SK-MEL-5 (cell line): ENCODE results near the gene GNG3. TPM values are rescaled to one million over a fixed set of nuclear protein-coding genes. Genes with fewer than 3 reads are reported as not detected.
"Not testable (repeated sequence)": the region's sequence is repeated elsewhere in the genome, so short reads cannot be mapped to it uniquely, and the experiment has no call there.

Source experiments
- DNase-seq: peaks from one replicate; pipeline ENCODE4 v3.0.0-alpha.2; 2016; ENCODE audit warnings: low read depth, low spot score
- in situ Hi-C: cut with HindIII; loops from 2 replicates; pipeline ENCODE4 v1.10.0; 2016; ENCODE audit warnings: low sequenced_read_pairs, high pct_unique_total_duplicates, low pct_unique_long_range_greater_than_20kb
- small RNA-seq, 2 experiments: library from RNA; depleted of rRNA; stranded (forward); fragments of <200 nt; gene quantifications; one replicate each; pipeline ENCODE3, GENCODE V24; 2014
- total RNA-seq: library from RNA; depleted of rRNA; stranded (reverse); fragments of >200 nt; shearing (Covaris generic); gene quantifications from 2 replicates; pipeline ENCODE4 v1.2.3, GENCODE V29; 2014; rRNA removed

GNG3 gene
- total RNA-seq, 1 experiment from 2014 or later, result not detected

DNA sequence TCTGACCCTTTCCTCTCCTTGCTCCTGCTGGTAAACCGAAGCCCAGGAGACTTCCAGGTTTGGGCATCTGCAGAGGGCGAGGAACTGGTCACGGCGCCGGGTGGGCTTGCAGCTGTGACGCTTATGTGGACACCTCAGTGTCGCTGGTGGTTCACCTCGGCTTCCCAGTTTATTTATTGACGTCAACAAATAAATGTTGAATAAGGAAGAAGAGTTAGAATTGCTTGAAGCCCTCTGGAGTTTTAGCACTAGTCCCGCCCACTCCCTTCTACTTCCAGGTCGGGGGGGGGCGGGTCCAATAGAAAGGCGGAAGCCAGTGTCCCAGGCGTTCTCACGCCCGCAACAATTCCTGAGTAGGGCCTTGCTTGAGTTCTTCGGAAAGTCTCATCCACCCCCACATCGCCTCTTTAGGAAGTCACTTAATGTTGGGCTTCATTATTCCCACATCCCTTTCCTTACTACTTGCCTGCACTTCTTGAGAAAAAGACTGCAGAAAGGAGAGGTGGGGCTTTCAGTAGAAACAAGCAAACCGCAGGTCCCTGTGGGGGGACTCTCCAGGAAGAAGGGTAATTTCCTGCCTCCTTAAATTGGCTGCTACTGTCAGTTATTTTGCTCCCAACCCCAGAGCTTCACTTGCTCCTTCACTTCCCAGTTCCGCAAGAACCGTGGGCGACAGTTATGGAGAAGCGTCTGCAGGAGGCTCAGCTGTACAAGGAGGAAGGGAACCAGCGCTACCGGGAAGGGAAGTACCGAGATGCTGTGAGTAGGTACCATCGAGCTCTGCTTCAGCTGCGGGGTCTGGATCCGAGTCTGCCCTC lies 20.9 kb downstream of the GNG3 start, which contains the start of gene TTC9C:
Gene TTC9C, plus strand, starts transcription at position 316 of the 818 bp plus-strand sequence. Its CDS starts 363 bp downstream, at position 679.
- in situ Hi-C loops, result no loop called here
- DNase-seq, result peak; percentile 80

DNA sequence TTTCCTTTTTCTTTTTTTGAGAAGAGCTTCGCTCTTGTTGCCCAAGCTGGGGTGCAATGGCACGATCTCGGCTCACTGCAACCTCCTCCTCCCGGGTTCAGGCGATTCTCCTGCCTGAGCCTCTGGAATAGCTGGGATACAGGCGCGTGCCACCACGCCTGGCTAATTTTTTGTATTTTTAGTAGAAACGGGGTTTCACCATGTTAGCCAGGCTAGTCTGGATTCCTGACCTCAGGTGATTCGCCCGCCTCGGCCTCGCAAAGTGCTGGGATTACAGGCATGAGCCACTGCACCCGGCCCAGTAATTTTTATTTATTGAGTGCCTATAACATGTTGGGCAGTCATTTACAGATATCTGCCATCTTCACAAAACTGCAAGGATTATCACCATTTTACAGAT lies 22.6 kb downstream of the GNG3 start:
- not testable (repeated sequence) for DNase-seq

DNA sequence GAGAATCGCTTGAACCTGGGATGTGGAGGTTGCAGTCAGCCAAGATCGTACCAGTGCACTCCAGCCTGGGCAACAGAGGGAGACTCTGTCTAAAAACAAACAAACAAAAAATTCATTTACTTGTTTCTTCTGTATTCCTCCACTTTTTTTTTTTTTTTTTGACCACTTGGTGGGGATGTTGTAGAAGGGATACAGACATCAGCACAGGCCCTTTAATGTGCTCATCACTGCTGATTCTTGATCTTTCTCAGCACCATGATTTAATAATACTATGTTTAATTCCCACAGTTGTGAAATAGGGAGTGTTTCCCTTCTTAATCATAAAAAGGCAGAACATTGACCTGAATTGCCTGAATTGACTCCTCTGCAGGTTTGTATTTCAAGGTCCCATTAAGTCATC lies 25.4 kb downstream of the GNG3 start:
- DNase-seq, result peak; percentile 68
- in situ Hi-C loops, result no loop called here

More for the DNA sequence above, 22.6 kb downstream of the GNG3 start:
- in situ Hi-C loops, result not testable (repeated sequence)

DNA sequence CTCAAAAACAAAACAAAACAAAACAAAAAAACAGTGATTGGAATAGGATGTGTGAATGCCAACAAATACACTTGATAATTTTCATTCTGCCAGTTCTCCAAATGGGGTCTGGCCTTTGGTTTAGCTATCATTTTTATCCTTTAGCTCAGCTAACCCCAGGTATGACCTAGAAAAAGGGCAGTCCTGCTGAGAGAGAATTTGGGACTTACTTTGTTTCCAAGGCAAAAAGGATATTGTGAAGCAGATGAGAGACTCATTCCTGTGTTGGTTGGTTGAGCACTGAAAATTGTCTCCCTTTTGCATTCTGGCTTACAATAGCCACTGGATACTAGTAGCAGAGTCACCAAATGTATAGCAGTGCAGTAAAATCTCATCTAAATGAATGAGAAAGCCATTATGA lies 29.7 kb downstream of the GNG3 start:
- DNase-seq, result no peak
- in situ Hi-C loops, result no loop called here

DNA sequence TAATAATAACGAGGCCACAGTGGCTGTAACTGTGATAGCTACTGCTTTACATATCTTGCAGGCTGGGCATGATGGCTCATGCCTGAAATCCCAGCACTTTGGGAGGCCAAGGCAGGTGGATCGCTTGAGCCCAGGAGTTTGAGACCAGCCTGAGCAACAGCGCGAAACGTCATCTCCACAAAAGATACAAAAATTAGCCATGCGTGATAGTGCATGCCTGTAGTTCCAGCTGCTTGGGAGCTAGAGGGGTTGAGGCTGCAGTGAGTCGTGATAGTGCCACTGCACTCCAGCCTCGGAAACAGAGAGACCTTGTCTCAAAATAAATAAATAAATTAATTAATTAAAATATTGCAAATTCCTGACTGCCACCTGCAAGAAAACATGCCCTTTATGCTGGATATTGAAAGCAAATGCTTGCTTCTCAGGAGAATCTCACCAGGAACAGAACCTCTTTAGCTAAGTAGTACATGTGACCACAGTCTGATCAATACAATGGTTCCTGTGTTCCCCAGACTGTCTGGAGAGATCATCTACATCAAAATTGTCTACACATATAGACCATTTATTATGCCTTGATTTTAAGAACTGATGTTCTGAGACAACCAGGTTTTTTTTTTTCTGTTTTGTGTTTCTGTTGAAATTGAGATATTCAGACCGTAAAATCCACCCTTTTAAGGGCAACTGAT lies 40.1 kb downstream of the GNG3 start:
- DNase-seq, result peak; percentile 82
- in situ Hi-C loops, result no loop called here

DNA sequence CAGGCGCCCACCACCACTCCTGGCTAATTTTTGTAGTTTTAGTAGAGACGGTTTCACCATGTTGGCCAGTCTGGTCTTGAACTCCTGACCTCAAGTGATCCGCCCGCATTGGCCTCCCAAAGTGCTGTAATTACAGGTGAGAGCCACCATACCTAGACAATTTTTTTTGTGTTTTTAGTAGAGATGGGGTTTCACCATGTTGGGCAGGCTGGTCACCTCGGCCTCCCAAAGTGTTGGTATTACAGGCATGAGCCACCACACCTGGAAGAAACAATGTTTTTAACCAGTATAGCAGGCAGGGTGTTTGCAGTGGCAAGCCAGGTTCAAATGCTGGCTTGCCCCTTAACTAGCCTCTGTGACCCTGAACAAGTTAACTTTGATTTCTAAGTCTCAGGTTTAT lies 42.5 kb downstream of the GNG3 start:
- in situ Hi-C loops, DNase-seq: not testable (repeated sequence)

DNA sequence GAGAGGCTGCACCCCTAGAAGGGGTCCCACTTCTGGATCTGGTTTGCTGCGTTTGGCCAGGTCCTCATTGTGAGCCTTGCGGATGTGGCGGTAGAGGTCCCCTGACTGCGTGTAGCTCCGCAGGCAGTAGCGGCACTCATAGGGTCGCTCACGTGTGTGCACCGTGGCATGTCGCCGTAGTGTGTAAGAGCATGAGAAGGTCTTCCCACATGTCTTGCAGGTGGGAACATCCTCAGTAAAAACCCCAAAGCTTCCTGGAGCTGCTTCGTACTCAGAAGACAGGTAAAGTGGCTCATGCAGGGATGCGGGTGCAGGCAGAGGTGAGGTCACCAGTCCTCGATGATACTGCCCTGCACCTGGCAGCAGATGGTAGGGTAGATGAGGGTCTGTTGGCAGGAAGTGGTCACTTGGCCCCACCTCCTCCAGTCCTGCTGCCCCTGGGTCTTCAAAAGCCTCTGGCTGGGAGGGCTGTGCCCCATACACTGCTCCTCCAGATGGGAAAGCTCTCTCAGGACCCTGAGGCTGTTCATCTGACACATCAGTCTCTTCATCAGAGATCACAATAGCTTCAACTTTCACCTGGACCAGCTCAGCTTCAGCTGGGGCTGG lies 44.8 kb downstream of the GNG3 start:
- in situ Hi-C loops, result no loop called here
- no peak for DNase-seq

DNA sequence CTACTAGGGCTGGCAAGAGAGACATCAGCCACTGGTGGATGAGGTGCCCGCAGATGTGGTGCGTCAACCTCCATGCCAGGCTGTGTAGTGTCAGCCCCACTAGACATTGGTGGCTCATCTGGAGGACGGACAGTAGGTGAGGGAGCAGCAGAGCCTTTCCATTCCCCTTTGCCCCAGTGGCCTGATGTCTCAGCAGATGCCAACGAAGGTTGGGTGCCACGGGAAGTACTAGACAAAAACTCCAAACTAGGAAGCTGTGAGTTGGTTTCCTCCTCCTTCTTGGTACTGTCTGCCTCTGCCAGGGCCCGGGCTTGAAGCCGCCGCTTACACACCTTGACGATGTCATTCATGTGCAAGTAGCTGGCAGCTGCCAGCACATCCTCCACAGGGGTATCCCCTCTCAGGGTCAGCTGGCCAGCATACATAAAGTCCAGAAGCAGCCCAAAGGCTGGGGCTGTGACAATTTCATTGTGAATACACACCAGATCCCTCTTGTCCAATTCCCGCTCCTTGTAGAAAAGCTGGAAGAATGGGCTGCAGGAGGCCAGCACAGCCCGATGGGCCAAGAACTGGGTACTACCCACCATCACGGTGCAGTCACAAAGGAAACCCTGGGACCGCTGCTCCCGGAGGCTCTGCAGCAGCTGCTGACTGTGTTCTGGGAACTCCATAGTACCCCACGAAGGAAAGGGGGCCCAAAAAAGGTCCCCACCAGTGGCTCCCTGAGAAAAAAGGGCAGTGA lies 45.7 kb downstream of the GNG3 start:
- DNase-seq, result no peak
- in situ Hi-C loops, result no loop called here

DNA sequence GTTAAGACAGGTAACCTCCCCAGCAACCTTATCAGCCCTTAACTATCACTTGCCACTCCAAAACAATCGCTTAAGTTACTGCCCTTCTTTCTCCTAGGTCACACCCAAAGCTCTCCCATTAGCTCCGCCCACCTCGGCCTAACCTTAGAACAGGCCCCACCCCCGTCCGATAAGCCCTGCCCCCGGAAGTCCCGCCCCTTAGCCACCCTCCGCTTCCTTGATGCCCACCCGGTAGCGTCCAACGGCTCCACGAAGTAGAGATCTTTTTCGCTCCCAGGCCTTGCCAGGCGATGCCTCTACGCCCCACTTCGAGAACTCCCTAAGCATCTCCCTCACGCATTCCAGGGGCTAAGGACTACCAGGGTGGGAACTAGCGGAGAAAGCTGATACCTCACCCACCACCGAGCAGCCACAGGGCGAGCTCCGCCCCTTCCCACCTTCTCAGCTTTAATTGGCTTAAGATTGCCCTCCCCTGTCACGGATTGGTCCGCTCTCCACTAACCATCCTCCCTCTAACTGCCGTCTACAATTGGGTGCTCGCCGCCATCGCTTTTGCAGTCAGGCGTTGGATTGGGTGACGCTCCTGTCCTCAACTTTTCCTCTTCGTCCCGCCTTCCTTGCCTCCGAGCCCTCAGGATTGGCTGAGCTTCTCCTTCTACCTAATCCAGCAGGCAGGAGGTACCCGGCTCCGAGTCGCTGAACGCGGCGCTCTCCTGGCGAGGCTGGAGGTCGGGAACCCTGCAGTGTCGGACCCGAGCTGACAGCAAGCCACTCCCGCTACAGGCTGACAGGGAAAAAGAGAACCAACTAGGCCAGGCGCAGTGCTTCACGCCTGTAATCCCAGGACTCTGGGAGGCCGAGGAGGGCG lies 46.5 kb downstream of the GNG3 start, which contains the start of gene ZBTB3:
Gene ZBTB3, minus strand, starts transcription at position 425 of the 868 bp plus-strand sequence. CDS start 496 bp downstream, outside the sequence.
- in situ Hi-C loops, result no loop called here
- DNase-seq, result peak; percentile 98

DNA sequence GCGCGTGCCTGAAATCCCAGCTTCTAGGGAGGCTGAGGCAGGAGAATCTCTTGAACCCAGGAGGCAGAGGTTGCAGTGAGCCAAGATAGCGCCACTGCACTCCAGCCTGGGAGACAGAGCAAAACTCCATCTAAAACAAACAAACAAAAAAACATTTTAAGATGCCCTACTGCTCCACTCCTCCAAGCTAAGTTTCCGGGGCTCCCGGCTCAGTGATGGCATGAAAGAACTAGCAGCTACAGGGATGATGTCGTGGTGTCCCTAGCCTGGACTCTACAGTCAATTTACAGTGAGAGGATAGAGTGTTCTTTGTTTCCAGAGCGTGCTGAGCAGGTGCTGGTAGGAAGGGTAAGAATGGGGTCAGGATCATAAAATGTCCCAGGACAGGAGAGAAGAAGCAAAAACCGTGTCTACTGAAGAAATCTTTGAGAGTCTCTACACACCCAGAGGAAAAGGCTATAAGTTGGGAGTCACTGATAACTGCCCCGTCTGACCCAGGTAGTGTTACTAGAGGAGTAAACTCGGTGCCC lies 47.7 kb downstream of the GNG3 start:
- in situ Hi-C loops, result no loop called here
- no peak for DNase-seq

DNA sequence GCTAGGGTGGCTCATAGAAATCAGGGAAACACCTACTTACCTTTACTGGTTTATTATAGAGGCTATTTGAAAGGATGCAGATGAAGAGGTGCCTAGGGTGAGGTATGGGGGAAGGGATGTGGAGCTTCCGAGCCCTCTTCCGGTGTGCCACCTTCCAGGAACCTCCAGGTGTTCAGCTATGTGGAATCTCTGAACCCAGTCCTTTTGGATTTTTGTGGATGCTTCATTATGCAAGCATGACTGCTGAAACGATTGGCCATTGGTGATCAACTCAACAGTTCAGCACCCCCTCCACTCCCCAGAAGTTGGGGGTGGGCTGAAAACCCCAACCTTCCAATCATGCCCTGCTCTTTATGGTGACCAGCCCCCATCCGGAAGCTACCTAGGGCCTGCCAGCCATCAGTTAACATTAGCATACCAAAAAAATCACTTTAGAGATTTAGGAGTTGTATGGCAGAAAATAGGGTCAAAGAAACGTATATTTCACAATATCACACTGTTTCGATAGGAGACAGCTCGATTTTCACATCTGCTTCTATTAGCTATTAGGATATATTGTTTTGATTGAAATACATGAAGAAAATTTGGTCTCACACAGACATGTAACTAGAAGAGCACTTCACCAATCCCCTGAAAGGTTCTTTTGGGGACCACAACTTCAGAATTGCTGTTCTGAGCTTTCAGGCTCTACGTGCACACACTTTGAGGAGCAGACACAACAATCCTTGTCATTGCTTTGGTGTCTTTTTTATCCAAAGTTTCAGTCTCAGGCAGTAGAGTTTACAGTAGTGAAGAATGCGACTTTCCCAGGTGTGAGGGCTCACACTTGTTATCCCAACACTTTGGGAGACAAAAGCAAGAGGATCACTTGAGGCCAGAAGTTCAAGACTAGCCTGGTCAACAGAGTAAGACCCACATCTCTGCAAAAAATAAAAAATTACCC lies 50.6 kb downstream of the GNG3 start:
- no peak for DNase-seq
- in situ Hi-C loops, result no loop called here

Small RNA genes within 50 kb of the gene (small RNA-seq; reads per million reads assigned to genes)
- 0 reads per million in 2 experiments for gene SNORA57

Other genes starting within 250 kb of the GNG3 start
- 11.3 and 14.3 TPM in 2 replicates for gene AHNAK, start 160.9 kb upstream of the GNG3 start, total RNA-seq
- gene EEF1G, start 133.8 kb upstream of the GNG3 start, total RNA-seq, result 1,631 and 1,643 TPM in 2 replicates
- 6.0 and 7.3 TPM in 2 replicates for gene TUT1, start 116.2 kb upstream of the GNG3 start, total RNA-seq
- 55.4 and 56.3 TPM in 2 replicates for gene MTA2, start 105.8 kb upstream of the GNG3 start, total RNA-seq
- gene EML3, start 94.9 kb upstream of the GNG3 start, total RNA-seq, result 9.1 and 9.7 TPM in 2 replicates
- 0.79 and 1.2 TPM in 2 replicates for gene ROM1, start 94.4 kb upstream of the GNG3 start, total RNA-seq
- gene B3GAT3, start 85.7 kb upstream of the GNG3 start, total RNA-seq, result 66.7 and 70.2 TPM in 2 replicates
- 141 and 170 TPM in 2 replicates for gene GANAB, start 61.1 kb upstream of the GNG3 start, total RNA-seq
- 11.8 and 14.1 TPM in 2 replicates for gene INTS5, start 54.4 kb upstream of the GNG3 start, total RNA-seq
- gene C11orf98, start 42.5 kb upstream of the GNG3 start, total RNA-seq, result 48.5 and 73.7 TPM in 2 replicates
- gene CSKMT, start 42.4 kb upstream of the GNG3 start, total RNA-seq, result 4.5 and 6.5 TPM in 2 replicates
- 10.2 and 10.3 TPM in 2 replicates for gene UQCC3, start 36.0 kb upstream of the GNG3 start, total RNA-seq
- 3.6 and 3.9 TPM in 2 replicates for gene LBHD1, start 35.4 kb upstream of the GNG3 start, total RNA-seq
- 97.2 and 100 TPM in 2 replicates for gene UBXN1, start 28.6 kb upstream of the GNG3 start, total RNA-seq
- gene LRRN4CL, start 18.1 kb upstream of the GNG3 start, total RNA-seq, result 1.1 and 1.3 TPM in 2 replicates
- gene BSCL2, start 252 bp upstream of the GNG3 start, total RNA-seq, result 90.7 and 98.1 TPM in 2 replicates
- gene HNRNPUL2, start 19.8 kb downstream of the GNG3 start, total RNA-seq, result 4.1 and 5.1 TPM in 2 replicates
- gene TTC9C, start 20.8 kb downstream of the GNG3 start, total RNA-seq, result 25.0 and 25.4 TPM in 2 replicates
- gene ZBTB3, start 46.5 kb downstream of the GNG3 start, total RNA-seq, result 5.0 and 5.2 TPM in 2 replicates
- gene POLR2G, start 53.9 kb downstream of the GNG3 start, total RNA-seq, result 85.8 and 95.1 TPM in 2 replicates
- gene TAF6L, start 63.7 kb downstream of the GNG3 start, total RNA-seq, result 19.7 and 22.6 TPM in 2 replicates
- 83.6 and 95.0 TPM in 2 replicates for gene TMEM179B, start 79.7 kb downstream of the GNG3 start, total RNA-seq
- 23.6 and 23.9 TPM in 2 replicates for gene TMEM223, start 84.3 kb downstream of the GNG3 start, total RNA-seq
- 11.4 and 16.3 TPM in 2 replicates for gene NXF1, start 97.8 kb downstream of the GNG3 start, total RNA-seq
- gene STX5, start 124.4 kb downstream of the GNG3 start, total RNA-seq, result 16.1 and 18.1 TPM in 2 replicates
- not detected in 2 replicates for gene TEX54, start 125.2 kb downstream of the GNG3 start, total RNA-seq
- 61.2 and 61.4 TPM in 2 replicates for gene WDR74, start 131.9 kb downstream of the GNG3 start, total RNA-seq
- gene SLC3A2, start 173.2 kb downstream of the GNG3 start, total RNA-seq, result 734 and 765 TPM in 2 replicates
- gene CHRM1, start 213.7 kb downstream of the GNG3 start, total RNA-seq, result 0.16 and 0.18 TPM in 2 replicates